AG04449 (cell line): ENCODE data around the gene DNMT3L.

ENCODE experiments used
- CTCF ChIA-PET: fragments of 350-600 bp; formaldehyde crosslinking; extraction: SDS; loops from one replicate; lab custom pipeline; 2021; ENCODE audit warnings: antibody characterized with exemption; lab: Yijun Ruan, JAX
- POLR2A ChIA-PET: fragments of 400-600, 350-600 bp; formaldehyde crosslinking; extraction: SDS; loops from one replicate; lab custom pipeline; 2020; ENCODE audit warnings: antibody characterized with exemption, inconsistent platforms; lab: Yijun Ruan, JAX
- DNase-seq: peaks from one replicate; pipeline ENCODE4 v3.0.0-alpha.2; 2010; ENCODE audit warnings: low read depth, low spot score
- H3K4me3 ChIP-seq: 2 replicates; pipeline ENCODE4 v1.5.1; 2011; ENCODE audit warnings: low read depth, mild to moderate bottlenecking, control low read depth, low read length
- CTCF ChIP-seq: IDR thresholded peaks from one replicate; pipeline ENCODE4 v1.5.1; 2011; ENCODE audit warnings: mild to moderate bottlenecking, moderate library complexity, low read length, control low read depth, inconsistent platforms; ENCODE audit not compliant: insufficient read depth; ENCODE audit errors: missing control alignments

Gene DNMT3L

GRCh38 chr21:44261675-44262295 lies at the start of gene DNMT3L:
TSS of gene DNMT3L (minus strand) at chr21:44261897. CDS start at chr21:44261259, 638 bp downstream.
- ChIA-PET POLR2A (no interaction called here), CTCF (no interaction called here)
- TF ChIP-seq CTCF: no peak
- DNase-seq: no peak
- no peak within 1 kb of the TSS for H3K4me3 ChIP-seq

GRCh38 chr21:44310628-44311507 lies 49.2 kb upstream of the DNMT3L start:
- POLR2A ChIA-PET: no interaction called here
- DNase-seq: no peak
- no peak overlapping the region for H3K4me3 ChIP-seq
- no peak for TF ChIP-seq CTCF
- CTCF ChIA-PET: interaction anchor here (4.9 kb wide), 1 partner anchor 14 kb away, joined by 22 read pairs; no protein-coding TSS in a partner anchor

- no peak for DNase-seq
- POLR2A ChIA-PET: no interaction called here
- H3K4me3 ChIP-seq: no peak overlapping the region
- TF ChIP-seq CTCF: no peak
- CTCF ChIA-PET: interaction anchor here (4.9 kb wide), 1 partner anchor 10 kb away, joined by 22 read pairs; no protein-coding TSS in a partner anchor
Observed at GRCh38 chr21:44306936-44307704, 45.4 kb upstream of the DNMT3L start.

- H3K4me3 ChIP-seq: no peak overlapping the region
- ChIA-PET CTCF (interaction anchor here (1.3 to 3.9 kb wide), 4 partner anchors 9 to 33 kb away, joined by 3 to 26 read pairs (median 4); no protein-coding TSS in a partner anchor), POLR2A (no interaction called here)
- DNase-seq: no peak
- no peak for TF ChIP-seq CTCF
Observed at GRCh38 chr21:44305691-44306090, 44.0 kb upstream of the DNMT3L start.

- peak; percentile 72 for TF ChIP-seq CTCF
- no peak for DNase-seq
- CTCF ChIA-PET: interaction anchor here (1.3 to 3.9 kb wide), 4 partner anchors 10 to 33 kb away, joined by 3 to 26 read pairs (median 4); no protein-coding TSS in a partner anchor
- POLR2A ChIA-PET: interaction anchor here (0.7 to 1.2 kb wide), 2 partner anchors 10 to 12 kb away, joined by 3 to 4 read pairs; no protein-coding TSS in a partner anchor
- H3K4me3 ChIP-seq: no peak overlapping the region
Observed at GRCh38 chr21:44304877-44305293, 43.2 kb upstream of the DNMT3L start.
